Calu3 (cell line): Measurements from ENCODE around the gene GRAMD2A. TPM values are rescaled to one million over a fixed set of nuclear protein-coding genes. Genes with fewer than 3 reads are reported as not detected.

Experiments used
- BruUV-seq: library from RNA; stranded (reverse); fragments of 400-500 nt; replicated peaks from 2 replicates; lab custom pipeline; 2021; lab: Mats Ljungman, UMichigan
- CTCF ChIA-PET: fragments of 300-600 bp; sonication (Branson Sonifier 250); formaldehyde crosslinking; loops from one replicate; lab custom pipeline; 2022; ENCODE audit warnings: antibody characterized with exemption; lab: Charles Lee
- DNase-seq: peaks from one replicate; pipeline ENCODE4 v3.0.0; 2022
- H3K27ac Mint-ChIP-seq: one replicate; pipeline ENCODE4 v1.8.0; 2022; ENCODE audit warnings: mixed read lengths; ENCODE audit not compliant: unreplicated experiment
- H3K27me3 Mint-ChIP-seq: one replicate; pipeline ENCODE4 v1.8.0; 2022; ENCODE audit warnings: mixed read lengths; ENCODE audit not compliant: unreplicated experiment
- H3K36me3 Mint-ChIP-seq: one replicate; pipeline ENCODE4 v1.8.0; 2022; ENCODE audit warnings: mild to moderate bottlenecking, moderate library complexity, mixed read lengths; ENCODE audit not compliant: insufficient read depth, unreplicated experiment
- H3K4me1 Mint-ChIP-seq: one replicate; pipeline ENCODE4 v1.8.0; 2022; ENCODE audit warnings: mild to moderate bottlenecking, low read depth, mixed read lengths; ENCODE audit not compliant: unreplicated experiment
- H3K4me3 Mint-ChIP-seq: one replicate; pipeline ENCODE4 v1.8.0; 2022; ENCODE audit warnings: mild to moderate bottlenecking, low read depth, moderate library complexity, mixed read lengths; ENCODE audit not compliant: unreplicated experiment
- H3K9me3 Mint-ChIP-seq: one replicate; pipeline ENCODE4 v1.8.0; 2022; ENCODE audit warnings: low read depth, mixed read lengths; ENCODE audit not compliant: unreplicated experiment
- intact Hi-C: fragments of 100-400 bp; cut with micrococcal nuclease; formaldehyde crosslinking; loops from one replicate; pipeline ENCODE4 v1.10.0; 2022; ENCODE audit not compliant: unreplicated experiment
- total RNA-seq: library from RNA; stranded (reverse); gene quantifications from 2 replicates; pipeline ENCODE4 v1.2.3, GENCODE V29; 2022
- TF ChIP-seq, protein P1 (sequence below): fragments of 200-600 bp; IDR thresholded peaks from one replicate; pipeline ENCODE4 v1.8.0; 2022; ENCODE audit warnings: antibody characterized with exemption; ENCODE audit not compliant: unreplicated experiment

GRAMD2A gene
- total RNA-seq, 1 experiment from 2014 or later, result 2.2 TPM

DNA sequence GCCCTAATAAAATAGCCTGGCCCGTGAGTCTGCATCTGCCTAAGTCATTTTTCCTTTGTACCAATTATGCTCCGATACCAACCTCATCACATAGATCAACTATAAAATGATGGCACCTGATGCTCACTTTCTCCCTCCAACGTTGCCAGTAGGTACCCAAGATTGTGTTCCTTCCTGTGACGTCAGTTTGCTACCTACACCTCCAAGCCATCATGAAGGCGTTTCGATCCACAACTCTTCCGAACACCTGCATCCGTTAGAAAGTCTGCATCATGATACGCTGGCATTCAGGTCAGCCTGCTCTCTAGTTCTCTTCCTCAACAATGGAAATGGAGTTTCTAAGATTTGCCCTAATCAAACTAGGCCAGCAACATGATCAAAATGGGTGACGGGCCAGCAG, 25.7 kb upstream of the GRAMD2A start:
- CTCF ChIA-PET, result interaction anchor here (1.0 kb wide), 1 partner anchor 25 kb away, joined by 4 read pairs; no protein-coding TSS in a partner anchor

DNA sequence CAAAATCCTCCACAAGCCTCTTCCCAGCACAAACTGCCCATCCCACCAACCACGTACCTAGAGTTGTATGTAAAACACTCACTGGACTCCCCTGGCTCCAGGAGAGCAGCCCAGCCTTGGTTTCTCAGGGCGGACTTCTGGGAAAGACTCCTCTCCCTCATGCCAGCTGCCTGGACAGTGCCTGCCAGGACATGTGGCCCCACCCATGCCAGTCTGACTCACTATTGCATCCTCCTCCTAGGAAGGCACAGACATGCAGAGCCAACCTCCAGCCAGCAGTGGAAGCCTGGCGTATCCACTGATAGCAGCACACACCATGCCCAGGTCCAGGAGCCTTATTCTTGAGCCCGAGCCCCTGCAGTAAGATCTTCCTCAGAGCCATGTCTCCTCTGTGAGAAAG, 24.8 kb upstream of the GRAMD2A start:
- BruUV-seq, result no TSS peak
- intact Hi-C loops, result no loop called here
- Mint-ChIP-seq H3K4me3 (peak overlapping the region; percentile 28), H3K27me3 (no peaks in the 10 kb centered on the region), H3K9me3 (no peaks in the 10 kb centered on the region), H3K27ac (peak overlapping the region; percentile 63), H3K4me1 (peaks cover 82% of the 10 kb centered on the region), H3K36me3 (peaks cover 96% of the 10 kb centered on the region)
- peak; percentile 68 for DNase-seq
- CTCF ChIA-PET, result interaction anchor here (0.6 to 1.8 kb wide), 4 partner anchors 9 to 24 kb away, joined by 3 to 6 read pairs (median 5); no protein-coding TSS in a partner anchor
- TF ChIP-seq, protein P1, sequence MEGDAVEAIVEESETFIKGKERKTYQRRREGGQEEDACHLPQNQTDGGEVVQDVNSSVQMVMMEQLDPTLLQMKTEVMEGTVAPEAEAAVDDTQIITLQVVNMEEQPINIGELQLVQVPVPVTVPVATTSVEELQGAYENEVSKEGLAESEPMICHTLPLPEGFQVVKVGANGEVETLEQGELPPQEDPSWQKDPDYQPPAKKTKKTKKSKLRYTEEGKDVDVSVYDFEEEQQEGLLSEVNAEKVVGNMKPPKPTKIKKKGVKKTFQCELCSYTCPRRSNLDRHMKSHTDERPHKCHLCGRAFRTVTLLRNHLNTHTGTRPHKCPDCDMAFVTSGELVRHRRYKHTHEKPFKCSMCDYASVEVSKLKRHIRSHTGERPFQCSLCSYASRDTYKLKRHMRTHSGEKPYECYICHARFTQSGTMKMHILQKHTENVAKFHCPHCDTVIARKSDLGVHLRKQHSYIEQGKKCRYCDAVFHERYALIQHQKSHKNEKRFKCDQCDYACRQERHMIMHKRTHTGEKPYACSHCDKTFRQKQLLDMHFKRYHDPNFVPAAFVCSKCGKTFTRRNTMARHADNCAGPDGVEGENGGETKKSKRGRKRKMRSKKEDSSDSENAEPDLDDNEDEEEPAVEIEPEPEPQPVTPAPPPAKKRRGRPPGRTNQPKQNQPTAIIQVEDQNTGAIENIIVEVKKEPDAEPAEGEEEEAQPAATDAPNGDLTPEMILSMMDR, result no peak

More for the DNA sequence above, 25.7 kb upstream of the GRAMD2A start:
- Mint-ChIP-seq H3K4me1 (peaks cover 90% of the 10 kb centered on the region), H3K27me3 (no peaks in the 10 kb centered on the region), H3K9me3 (no peaks in the 10 kb centered on the region), H3K27ac (peak overlapping the region; percentile 83), H3K36me3 (peaks cover 96% of the 10 kb centered on the region), H3K4me3 (peak overlapping the region; percentile 48)
- no peak for DNase-seq
- intact Hi-C loops, result no loop called here
- BruUV-seq, result no TSS peak
- TF ChIP-seq, protein P1, result no peak

DNA sequence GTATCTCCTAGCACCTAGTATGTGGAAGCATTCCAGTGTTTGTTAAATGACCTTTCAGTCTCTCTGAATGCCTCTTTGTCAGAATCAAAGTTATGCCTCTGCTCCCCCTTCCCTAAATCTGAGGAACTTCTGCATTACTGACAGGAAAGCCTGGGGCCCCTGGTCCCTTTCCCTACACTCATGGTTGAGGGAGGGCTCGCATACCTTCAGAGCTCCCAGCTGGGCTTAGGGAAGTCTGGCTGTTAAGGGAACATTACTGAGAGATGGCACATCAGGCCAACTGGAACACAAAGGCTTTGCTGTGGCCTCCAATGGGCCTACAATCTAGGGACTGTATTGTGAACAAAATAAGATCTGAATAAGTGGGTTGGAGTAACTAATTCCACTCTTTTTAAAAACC, 23.1 kb upstream of the GRAMD2A start:
- TF ChIP-seq, protein P1, result no peak
- BruUV-seq, result no TSS peak
- Mint-ChIP-seq H3K27me3 (no peaks in the 10 kb centered on the region), H3K27ac (peak overlapping the region; percentile 34), H3K4me3 (peak overlapping the region; percentile 28), H3K9me3 (no peaks in the 10 kb centered on the region), H3K36me3 (peaks cover 93% of the 10 kb centered on the region), H3K4me1 (peaks cover 65% of the 10 kb centered on the region)
- no peak for DNase-seq
- CTCF ChIA-PET, result interaction anchor here (1.8 kb wide), 1 partner anchor 11 kb away, joined by 3 read pairs; no protein-coding TSS in a partner anchor
- intact Hi-C loops, result no loop called here

DNA sequence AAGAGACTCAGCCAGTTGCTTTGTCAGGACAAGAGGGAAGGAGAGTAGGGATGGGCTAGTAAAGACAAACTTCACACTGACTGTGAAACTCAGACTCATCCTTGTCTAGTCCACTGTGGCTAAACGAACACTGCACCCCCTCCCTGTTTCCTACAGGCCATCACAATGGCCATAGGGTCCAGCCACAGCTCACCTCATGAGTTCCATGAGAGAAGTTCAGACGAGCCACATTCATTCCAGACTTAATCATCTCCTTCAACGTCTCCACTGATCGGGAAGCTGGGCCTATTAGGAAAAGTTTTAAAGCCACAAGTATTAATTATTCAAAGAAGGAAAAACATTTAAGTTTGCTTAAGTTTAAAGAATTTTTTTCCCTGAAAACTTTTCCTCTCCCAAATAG, 19.6 kb upstream of the GRAMD2A start:
- Mint-ChIP-seq H3K4me1 (peaks cover 38% of the 10 kb centered on the region), H3K27ac (peak overlapping the region; percentile 20), H3K36me3 (peaks cover 93% of the 10 kb centered on the region), H3K27me3 (no peaks in the 10 kb centered on the region), H3K4me3 (no peak overlapping the region), H3K9me3 (no peaks in the 10 kb centered on the region)
- no peak for DNase-seq
- intact Hi-C loops, result no loop called here
- CTCF ChIA-PET, result no interaction called here
- TF ChIP-seq, protein P1, result no peak
- no TSS peak for BruUV-seq
